Measurements from ENCODE around the gene PDZD2.

DNA sequence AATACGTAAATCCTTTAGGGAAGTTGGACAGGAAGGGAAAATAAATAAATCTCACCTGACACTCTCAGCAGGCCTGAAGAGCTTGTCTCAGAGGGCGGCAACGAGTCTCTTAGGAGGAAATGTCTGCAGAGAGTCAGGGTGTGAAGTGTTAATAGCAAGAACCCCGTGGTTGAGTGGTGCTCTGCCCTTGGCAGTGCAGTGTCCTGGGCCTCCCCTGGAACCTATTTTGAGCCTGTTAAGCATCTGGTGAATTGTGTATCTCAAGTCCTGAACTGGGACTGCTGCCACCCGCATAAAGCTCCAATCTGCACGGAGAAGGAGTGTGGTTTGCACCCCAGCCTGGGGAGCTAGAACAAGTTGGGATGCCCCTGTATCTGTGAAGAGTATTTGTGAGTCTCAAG, 323.4 kb downstream of the PDZD2 start:
- TF ChIP-seq, protein P1, sequence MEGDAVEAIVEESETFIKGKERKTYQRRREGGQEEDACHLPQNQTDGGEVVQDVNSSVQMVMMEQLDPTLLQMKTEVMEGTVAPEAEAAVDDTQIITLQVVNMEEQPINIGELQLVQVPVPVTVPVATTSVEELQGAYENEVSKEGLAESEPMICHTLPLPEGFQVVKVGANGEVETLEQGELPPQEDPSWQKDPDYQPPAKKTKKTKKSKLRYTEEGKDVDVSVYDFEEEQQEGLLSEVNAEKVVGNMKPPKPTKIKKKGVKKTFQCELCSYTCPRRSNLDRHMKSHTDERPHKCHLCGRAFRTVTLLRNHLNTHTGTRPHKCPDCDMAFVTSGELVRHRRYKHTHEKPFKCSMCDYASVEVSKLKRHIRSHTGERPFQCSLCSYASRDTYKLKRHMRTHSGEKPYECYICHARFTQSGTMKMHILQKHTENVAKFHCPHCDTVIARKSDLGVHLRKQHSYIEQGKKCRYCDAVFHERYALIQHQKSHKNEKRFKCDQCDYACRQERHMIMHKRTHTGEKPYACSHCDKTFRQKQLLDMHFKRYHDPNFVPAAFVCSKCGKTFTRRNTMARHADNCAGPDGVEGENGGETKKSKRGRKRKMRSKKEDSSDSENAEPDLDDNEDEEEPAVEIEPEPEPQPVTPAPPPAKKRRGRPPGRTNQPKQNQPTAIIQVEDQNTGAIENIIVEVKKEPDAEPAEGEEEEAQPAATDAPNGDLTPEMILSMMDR (IDR thresholded peaks at IDR 0.05; ENCODE audit: low read depth, low read length, poor library complexity, severe bottlenecking): no peak
- no peak for TF ChIP-seq EZH2phosphoT487 (IDR thresholded peaks at IDR 0.05; ENCODE audit: borderline replicate concordance, low read length)

All from DOHH2 (cell line).